Tongue (tissue), 2 donors: Measurements from ENCODE around the gene LRIG3. TPM values are rescaled to one million over a fixed set of nuclear protein-coding genes. Genes with fewer than 3 reads are reported as not detected.
"Not testable (repeated sequence)": the region's sequence is repeated elsewhere in the genome, so short reads cannot be mapped to it uniquely, and the experiment has no call there.

Experiments
- DNase-seq: peaks from one replicate; pipeline ENCODE4 v3.0.0-alpha.2; 2015
- total RNA-seq: library from RNA; depleted of rRNA; stranded (reverse); fragments of >200 nt; gene quantifications from one replicate; pipeline ENCODE4 v1.2.3, GENCODE V29; 2014

Gene LRIG3, protein sequence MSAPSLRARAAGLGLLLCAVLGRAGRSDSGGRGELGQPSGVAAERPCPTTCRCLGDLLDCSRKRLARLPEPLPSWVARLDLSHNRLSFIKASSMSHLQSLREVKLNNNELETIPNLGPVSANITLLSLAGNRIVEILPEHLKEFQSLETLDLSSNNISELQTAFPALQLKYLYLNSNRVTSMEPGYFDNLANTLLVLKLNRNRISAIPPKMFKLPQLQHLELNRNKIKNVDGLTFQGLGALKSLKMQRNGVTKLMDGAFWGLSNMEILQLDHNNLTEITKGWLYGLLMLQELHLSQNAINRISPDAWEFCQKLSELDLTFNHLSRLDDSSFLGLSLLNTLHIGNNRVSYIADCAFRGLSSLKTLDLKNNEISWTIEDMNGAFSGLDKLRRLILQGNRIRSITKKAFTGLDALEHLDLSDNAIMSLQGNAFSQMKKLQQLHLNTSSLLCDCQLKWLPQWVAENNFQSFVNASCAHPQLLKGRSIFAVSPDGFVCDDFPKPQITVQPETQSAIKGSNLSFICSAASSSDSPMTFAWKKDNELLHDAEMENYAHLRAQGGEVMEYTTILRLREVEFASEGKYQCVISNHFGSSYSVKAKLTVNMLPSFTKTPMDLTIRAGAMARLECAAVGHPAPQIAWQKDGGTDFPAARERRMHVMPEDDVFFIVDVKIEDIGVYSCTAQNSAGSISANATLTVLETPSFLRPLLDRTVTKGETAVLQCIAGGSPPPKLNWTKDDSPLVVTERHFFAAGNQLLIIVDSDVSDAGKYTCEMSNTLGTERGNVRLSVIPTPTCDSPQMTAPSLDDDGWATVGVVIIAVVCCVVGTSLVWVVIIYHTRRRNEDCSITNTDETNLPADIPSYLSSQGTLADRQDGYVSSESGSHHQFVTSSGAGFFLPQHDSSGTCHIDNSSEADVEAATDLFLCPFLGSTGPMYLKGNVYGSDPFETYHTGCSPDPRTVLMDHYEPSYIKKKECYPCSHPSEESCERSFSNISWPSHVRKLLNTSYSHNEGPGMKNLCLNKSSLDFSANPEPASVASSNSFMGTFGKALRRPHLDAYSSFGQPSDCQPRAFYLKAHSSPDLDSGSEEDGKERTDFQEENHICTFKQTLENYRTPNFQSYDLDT
- total RNA-seq = 102 TPM

DNA sequence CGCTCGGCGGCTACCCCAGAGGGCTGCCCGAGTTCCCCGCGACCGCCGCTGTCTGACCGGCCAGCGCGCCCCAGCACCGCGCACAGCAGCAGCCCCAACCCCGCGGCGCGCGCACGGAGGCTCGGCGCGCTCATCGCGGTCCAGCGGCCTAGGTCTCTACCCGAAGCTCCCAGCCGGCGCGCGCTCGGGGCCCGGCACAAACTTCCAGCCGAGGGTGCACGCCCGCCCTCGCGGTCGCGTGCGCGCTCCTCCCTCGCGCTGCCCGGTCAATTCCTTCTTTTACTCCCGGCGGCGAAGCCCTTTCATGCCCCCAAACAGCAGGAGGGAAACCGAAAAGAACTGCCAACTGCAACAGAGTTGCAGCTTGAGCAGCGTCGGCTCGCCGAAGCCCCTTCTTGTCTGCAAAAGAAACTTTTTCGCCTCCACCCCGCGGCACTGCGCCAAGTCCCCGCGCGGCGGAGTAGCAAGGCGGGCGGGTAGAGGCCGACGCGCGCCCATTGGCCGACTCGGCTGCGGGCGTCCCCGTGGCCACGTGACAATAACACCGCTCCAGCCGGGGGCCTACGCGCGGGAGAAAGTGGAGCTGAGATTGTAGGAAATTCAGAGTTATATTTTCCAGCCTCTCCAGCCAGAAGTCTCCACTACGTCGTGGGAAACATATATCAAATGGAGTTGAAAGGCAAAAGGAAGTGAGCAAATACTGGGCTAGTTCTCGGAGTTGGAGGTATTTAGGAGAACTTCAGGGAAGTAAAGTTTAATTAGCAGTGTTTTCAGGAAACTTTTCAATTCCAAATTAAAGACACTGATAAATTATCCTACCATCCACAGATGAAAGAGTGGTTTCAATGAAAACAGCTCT lies at the start of gene LRIG3:
LRIG3 (minus strand) TSS at position 403 of the 859 bp plus-strand sequence; CDS start at position 134, 269 bp downstream.
- DNase-seq = peak; percentile 98

DNA sequence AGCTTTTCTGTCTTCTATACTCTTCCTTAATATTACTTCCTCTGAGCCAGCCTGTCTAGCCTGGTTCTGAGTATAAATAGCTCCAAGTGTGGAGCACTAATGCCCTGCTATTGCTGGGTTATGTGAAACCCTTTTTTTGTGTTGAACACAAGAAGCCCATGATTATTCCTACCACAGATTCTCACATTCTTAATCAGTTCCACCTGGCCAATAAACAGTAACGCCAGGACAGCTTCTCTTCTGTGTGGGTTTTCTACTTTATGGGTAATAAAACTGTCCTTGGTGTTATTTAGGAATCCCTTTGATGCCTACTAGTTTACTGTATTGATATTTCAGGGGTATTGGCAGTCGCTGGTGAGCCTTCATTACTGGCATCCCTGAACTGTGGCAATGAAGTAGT lies 48.9 kb upstream of the LRIG3 start:
- DNase-seq = no peak

DNA sequence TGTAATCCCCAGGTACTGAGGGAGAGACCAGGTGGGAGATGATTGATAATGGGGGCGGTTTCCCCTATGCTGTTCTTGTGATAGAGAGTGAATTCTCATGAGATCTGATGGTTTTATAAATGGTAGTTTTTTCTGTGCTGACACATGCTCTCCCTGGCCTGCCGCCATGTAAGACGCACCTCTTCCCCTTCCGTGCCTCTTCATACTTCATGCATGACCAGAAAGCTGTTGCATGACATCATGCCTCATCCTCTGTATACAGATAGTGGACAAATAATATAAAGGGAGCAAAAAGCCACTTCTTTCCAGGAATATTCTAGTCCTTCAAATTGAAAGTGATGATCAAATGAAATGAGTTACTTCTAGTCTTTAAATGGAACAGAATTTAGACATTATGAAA lies 47.3 kb upstream of the LRIG3 start:
- DNase-seq = peak; percentile 49

DNA sequence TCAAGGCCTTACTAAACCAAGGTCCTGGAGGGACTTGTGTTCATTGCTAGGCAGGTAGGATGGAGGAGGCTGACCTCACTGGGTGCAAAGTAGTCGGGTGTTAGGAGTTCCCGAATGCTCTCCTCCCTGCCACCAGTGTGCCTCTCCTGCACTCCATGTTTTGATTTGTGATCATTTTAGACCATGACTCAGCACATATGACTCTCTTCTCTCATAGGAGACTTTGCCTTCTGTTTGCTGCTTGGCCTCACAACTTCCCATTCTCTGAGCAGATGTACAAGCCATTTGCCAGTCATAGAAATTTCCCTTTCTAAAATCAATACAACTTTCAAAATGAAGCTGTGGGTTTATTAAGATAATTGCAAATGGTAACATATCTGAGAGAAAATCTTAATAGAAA lies 46.6 kb upstream of the LRIG3 start:
- no peak for DNase-seq

DNA sequence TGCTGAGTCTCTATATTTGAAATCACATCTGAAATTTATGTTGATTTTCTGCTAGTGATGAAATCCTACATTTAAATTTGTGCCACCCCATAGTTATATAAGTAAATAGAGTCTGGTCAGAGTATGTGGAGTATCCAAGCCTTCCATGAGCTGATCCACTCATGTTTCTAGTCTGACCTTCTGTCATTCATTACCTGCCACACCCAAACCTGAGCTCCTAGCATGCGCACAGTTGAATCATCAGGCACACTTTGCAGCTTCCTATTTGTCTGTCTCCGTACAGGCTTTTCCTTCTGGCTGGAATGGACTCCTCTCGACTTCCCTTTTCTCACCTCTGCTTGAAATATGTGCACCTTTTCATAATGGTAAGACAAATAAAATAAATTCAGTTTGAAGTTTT lies 45.3 kb upstream of the LRIG3 start:
- DNase-seq = no peak

DNA sequence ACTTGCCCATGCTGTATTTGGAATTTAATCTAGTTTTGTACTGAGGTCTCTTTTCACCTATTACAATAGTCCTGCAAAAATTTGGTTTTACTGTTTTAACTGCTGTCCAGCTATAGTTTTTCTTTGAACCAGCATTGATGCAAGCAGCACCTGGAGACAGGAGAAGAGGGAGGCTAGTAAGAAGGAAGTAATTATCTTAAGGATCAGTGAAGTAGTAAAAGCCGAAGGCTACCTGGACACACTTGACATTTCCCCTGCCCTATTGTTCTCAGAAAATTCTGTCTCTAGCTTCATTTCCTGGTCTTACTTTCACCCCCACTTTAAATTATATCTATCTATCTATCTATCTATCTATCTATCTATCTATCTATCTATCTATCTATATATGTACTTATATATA lies 43.5 kb upstream of the LRIG3 start:
- DNase-seq = no peak

DNA sequence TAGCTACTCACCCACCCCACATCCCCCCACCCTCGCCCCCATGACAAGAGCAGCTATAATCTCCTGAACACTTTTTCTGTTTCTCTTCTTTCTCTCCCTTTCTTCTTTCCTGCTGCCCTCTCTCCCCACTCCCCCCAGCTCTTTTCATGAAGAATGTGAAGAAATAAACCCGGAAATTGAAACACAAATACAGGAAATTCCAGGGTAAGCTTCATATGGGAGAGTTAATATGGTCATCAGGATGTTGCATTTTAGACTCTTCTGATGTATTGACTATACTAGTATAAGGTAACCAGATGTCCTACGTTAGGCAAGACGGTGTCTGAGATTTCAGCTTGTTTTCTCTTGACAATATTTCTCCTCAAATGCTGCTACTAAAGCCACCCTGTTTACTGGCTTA lies 41.6 kb upstream of the LRIG3 start:
- no peak for DNase-seq

DNA sequence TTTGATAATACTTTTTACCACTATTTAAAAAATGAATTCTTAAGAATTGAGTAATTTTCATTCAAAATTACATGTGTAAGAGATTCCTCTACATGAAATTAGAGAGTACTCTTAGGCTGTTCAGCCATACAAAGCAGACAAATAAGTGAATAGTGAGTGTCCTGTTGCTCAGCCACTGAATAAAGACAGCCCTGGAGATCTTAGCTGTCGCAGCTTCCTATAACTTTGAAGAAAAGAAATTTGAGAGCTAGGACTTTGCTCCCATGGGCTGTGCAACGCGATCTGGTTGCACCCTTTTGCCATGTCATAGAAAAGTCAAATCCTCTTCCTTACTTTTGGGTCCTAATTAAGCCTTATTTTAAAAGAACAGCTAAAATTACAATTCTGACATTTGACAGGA lies 40.9 kb upstream of the LRIG3 start:
- DNase-seq = no peak

DNA sequence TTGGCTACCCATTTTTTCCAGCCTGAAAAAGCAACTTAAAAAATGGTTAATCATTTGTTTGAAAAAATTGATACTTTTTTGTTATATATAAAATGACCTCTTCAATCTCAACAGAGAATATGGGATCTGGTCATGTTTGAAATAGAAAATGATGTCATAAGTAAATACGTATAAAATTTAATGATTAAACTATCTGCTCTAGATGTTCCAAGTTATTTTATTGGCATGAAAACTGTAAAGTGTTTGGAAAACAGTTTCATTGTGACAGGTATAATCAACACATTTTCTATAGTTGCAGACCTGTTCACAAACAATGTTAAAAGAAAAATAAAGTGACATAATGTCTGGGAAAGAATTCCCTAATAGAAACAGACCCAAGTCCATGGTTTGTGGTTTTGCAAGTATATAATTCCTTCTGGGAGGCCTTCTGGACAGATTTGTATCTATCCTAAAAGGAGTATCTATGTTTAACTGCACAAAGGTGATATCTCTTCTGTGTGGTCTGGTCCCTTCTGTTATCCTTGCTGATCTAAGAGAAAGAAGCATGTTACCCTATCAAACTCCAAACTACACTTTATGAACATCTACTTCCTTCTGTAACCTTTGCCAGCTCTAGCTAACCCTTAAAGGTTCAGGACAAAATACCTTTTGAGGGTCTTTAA lies 39.5 kb upstream of the LRIG3 start:
- no peak for DNase-seq

DNA sequence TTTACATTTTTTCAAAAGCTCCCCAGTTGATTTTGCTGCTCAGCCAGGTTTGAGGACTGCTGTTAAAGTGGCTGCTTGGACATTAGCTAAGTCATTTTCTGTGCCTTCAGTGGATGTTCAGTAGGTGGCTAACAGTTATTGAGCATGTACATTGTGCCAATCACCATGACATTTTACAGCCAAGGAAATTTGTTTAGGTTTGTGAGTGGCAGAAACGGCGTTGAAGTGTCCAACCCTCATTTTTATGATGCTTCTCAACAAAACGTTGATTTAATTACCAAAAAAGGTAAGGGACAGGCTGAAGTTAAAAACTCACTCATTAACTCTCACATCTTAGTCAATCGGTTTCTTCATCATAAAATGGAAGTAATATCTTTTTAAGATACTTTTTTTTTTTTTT lies 37.0 kb upstream of the LRIG3 start:
- DNase-seq = no peak

DNA sequence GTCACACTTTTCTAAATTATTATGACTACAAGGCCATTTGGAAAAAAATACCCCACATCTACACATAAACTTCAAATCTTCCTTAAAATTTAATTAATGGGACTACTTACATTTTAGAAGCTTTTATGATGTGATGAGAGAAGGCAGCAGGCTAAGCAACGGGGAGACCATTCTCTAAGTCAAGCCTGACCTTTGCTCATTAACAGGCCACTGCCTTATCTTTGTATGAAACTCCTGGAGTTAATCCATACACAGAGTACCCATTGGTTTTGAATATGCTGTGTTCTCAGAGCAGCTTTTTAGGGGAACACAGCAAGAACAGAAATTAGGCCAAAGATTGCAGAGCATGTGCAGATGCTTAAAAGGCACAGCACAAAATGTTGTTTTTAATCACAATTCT lies 35.5 kb upstream of the LRIG3 start:
- DNase-seq = no peak

DNA sequence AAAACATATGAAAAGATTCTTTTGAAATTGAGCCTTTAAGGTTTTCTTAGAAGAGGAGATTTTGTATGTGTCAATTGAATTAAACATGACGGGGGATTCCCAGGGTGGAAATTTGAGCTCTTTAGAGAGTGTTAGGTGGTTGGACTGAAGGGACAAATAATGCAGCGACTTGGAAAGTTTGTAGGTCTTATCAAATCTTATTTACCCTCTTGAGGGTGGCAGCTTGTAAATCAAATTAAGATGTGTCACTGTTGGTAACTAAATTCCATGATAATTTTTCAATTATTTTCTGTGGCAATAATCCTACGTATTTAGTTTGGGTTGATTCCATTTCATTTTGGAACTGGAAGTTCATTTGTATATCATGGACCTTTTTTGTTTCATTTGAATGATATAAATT lies 33.7 kb upstream of the LRIG3 start:
- no peak for DNase-seq

DNA sequence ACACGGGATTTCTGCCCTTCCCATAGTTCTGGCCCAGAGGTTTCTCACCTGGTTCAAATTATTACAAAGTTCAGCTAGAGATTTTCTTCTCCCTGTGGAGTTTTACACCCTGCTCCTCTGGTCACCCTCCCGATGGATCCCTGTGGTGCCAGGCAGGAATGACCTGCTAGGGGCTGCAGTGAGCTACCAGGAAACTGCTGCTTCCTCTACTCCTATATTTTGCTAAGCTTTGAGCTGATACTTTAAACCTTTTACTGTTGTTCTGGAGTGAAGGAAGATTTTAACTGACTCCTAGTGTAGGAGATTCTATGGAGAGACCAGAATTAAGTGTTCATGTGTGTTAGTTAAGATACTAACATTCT lies 30.4 kb upstream of the LRIG3 start:
- DNase-seq = no peak

DNA sequence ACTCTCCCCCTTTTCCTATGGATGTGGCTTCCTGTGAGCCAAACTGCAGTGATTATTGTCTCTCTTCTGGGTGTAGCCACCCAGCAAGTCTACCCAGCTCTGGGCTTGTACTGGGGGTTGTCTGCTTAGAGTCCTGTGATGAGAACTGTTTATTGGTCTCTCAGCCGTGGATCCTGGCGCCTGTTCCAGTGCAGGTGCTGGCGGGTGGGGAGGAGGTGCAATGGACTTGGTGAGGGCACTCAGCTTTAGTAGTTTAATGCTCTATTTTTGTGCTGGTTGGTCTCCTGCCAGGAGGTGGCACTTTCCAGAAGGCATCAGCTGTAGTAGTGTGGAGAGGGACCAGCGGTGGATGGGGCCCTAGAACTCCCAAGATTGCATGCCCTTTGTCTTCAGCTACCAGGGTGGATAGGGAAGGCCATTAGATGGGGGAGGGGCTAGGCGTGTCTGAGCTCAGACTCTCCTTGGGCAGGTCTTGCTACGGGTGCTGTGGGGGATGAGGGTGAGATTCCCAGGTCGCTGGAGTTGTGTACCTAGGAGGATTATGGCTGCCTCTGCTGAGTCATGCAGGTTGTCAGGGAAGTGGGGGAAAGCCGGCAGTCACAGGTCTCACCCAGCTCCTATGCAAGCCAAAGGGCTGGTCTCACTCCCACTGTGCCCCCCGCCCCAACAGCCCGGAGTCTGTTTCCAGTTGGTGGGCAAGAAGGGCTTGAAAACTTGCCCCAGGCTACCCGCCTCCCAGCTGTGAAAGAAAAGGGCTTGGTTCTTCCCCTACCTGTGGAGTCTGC lies 29.8 kb upstream of the LRIG3 start:
- DNase-seq = not testable (repeated sequence)

DNA sequence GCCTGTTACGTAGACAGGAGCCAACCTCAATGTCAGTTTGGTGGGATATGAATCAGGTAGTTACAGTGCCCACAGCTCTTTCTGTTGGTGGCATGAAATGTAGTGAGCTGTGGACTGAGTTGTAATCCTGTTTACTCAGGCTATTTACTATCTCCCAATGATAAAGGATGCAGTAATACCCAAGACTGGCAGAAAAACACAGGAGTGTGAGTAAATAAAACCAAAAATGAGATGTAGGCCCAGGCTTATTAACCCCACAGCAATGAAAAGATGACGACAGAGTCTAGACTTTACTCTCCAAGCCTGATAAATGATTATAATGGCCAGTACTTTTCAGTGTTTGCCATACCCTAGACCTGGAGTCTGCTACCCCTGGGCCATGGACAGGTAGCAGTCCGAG lies 22.8 kb upstream of the LRIG3 start:
- DNase-seq = no peak

DNA sequence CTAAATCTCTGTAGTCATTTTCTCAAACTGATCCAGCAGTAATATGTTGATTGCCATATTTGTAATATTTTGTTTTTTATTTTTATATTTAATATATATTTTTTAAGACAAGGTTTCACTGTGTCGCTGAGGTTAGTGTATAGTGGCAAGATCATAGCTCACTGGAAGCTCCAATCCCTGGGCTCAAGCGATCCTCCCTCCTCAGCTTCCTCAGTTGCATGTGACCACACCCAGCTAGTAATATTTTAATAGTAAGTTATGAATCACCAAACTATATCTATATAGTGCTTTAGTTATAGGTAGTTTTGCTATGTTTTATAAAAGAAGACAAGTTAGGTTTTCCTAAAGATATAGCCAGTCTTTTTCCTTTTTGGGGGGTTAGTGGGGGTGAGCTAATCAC lies 22.0 kb upstream of the LRIG3 start:
- DNase-seq = no peak

DNA sequence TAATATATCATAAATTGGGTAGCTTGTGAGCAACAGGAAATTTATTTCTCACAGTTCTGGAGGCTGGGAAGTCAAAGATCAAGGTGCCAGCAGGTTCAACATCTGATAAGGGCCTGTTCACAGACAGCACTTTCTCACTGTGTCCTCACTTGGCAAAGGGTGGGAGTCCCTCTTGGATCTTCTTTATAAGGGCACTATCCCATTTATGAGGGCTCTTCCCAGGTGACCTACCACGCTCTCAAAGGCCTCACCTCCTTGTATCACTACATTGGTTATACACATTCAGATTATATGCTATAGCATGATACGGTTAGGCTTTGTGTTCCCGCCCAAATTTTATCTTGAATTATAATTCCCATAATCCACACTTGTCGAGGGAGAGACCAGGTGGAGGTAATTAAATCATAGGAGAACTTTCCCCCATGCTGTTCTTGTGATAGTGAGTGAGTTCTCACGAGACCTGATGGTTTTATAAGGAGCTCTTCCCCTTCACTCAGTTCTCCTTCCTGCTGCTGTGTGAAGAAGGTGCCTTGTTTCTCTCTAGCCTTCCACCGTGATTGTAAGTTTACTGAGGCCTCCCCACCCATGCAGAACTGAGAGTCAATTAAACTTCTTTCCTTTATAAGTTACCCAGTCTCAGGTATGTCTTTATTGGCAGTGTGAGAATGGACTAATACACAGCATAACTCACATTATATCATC lies 19.2 kb upstream of the LRIG3 start:
- no peak for DNase-seq

DNA sequence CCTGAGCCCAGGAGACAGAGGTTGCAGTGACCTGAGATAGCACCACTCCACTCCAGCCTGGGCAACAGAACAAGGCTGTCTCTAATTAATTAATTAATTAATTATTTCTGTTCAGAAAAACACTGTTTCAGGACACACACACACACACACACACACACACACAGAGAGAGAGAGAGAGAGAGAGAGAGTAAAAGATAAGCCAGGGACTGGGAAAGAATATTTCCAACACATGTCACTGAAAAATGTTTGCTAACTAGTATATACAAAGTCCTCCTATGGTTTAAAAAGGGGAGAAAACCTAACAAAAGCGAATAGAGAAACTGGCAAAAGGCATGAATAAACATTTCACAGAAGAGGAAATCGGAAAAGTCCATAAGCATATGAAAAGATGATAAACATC lies 18.1 kb upstream of the LRIG3 start:
- DNase-seq = no peak

DNA sequence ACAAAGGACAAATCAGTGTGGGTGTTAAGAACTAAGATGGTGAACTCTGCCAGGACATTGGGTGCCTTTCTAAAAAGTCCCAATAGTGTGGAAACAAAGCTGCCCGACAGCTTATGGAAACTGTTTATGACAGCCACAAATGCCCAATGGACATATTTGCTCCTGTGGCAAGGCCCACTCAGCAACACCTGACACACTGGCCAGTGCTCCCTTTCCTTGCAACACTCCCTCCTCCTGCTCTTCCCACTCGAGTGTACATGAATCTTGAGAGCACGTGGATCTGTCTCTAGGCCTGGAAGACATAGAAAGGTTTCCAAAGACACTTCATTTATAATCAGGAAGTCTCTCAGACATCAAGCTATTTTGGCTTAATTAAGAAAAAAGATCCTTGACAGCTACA lies 14.2 kb upstream of the LRIG3 start:
- DNase-seq = no peak
